Prostate gland (tissue), 2 donors: Measurements from ENCODE around the gene HSDL1.

ENCODE experiments used
- POLR2A ChIP-seq: fragments of 450-650 bp; IDR thresholded peaks from one replicate; pipeline ENCODE4 v1.6.1; 2016; ENCODE audit warnings: antibody characterized with exemption, mild to moderate bottlenecking
- TF ChIP-seq, protein P1 (sequence below), 4 experiments: fragments of 200-600 bp in 2 of 4; fragments of 450-650 bp in 2 of 4; sonication (generic) in 2 of 4; IDR thresholded peaks; 1 replicate in 3 of 4; 2 replicates in 1 of 4; pipeline ENCODE4 v1.5.1; 2016 to 2019; ENCODE audit warnings: antibody characterized with exemption in 4 of 4, mild to moderate bottlenecking in 2 of 4, moderate library complexity in 2 of 4

DNA sequence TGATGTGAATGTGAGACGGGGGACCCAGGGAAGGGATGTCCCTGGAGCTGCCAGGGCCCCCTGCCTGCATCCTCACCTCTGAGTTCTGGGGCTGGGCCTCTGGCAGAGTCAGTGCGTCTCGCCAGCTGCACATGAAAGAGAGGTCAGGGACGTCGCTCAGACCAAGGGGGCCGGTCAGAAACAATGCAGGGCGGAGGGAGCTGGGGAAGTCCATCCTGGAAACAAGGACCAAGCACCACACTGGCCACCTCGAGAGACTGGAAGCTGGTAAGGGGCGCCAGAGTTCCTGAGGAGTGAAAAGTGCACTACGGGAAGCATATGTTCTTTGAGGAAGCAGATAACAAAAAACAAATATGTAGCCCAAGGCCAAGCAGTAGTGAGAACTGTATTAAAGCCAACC, 39.8 kb upstream of the HSDL1 start:
- TF ChIP-seq POLR2A = no peak
- TF ChIP-seq, protein P1, sequence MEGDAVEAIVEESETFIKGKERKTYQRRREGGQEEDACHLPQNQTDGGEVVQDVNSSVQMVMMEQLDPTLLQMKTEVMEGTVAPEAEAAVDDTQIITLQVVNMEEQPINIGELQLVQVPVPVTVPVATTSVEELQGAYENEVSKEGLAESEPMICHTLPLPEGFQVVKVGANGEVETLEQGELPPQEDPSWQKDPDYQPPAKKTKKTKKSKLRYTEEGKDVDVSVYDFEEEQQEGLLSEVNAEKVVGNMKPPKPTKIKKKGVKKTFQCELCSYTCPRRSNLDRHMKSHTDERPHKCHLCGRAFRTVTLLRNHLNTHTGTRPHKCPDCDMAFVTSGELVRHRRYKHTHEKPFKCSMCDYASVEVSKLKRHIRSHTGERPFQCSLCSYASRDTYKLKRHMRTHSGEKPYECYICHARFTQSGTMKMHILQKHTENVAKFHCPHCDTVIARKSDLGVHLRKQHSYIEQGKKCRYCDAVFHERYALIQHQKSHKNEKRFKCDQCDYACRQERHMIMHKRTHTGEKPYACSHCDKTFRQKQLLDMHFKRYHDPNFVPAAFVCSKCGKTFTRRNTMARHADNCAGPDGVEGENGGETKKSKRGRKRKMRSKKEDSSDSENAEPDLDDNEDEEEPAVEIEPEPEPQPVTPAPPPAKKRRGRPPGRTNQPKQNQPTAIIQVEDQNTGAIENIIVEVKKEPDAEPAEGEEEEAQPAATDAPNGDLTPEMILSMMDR (IDR thresholded peaks at IDR 0.05) = no peak
